RWPE2 (cell line): Measurements from ENCODE around the gene SLC39A9.

Experiments used
- ATAC-seq: fragments of 200-7000 bp; cut with Tn5 transposase; 3 replicates; pipeline ENCODE4 v1.9.1; 2021; ENCODE audit warnings: low read depth
- DNase-seq: peaks from one replicate; pipeline ENCODE4 v3.0.0-alpha.2; 2020; ENCODE audit warnings: low spot score
- H3K27ac ChIP-seq: fragments of 450-650 bp; 2 replicates; pipeline ENCODE4 v1.5.1; 2017; ENCODE audit warnings: mild to moderate bottlenecking; ENCODE audit not compliant: poor library complexity, severe bottlenecking
- H3K27me3 ChIP-seq: fragments of 250-450 bp; sonication (Bioruptor Pico); 2 replicates; pipeline ENCODE4 v1.5.1; 2021; ENCODE audit warnings: mild to moderate bottlenecking, moderate library complexity; ENCODE audit not compliant: insufficient read depth, poor library complexity, severe bottlenecking
- H3K36me3 ChIP-seq: fragments of 250-450 bp; sonication (Bioruptor Pico); 2 replicates; pipeline ENCODE4 v1.5.1; 2020; ENCODE audit warnings: low read depth, mild to moderate bottlenecking, moderate library complexity
- H3K4me1 ChIP-seq: fragments of 250-450 bp; sonication (Bioruptor Pico); 2 replicates; pipeline ENCODE4 v1.5.1; 2021; ENCODE audit warnings: mild to moderate bottlenecking, moderate library complexity; ENCODE audit not compliant: insufficient read depth, poor library complexity, severe bottlenecking
- H3K4me3 ChIP-seq: fragments of 250-450 bp; sonication (Bioruptor Pico); 2 replicates; pipeline ENCODE4 v1.5.1; 2021; ENCODE audit warnings: mild to moderate bottlenecking, moderate library complexity; ENCODE audit not compliant: severe bottlenecking
- H3K9me3 ChIP-seq: fragments of 250-450 bp; sonication (Bioruptor Pico); 2 replicates; pipeline ENCODE4 v1.5.1; 2021; ENCODE audit warnings: mild to moderate bottlenecking, moderate library complexity; ENCODE audit not compliant: severe bottlenecking
- CTCF ChIP-seq: fragments of 450-650 bp; IDR thresholded peaks from one replicate; pipeline ENCODE4 v1.5.1; 2017; ENCODE audit warnings: mild to moderate bottlenecking, moderate library complexity; ENCODE audit not compliant: poor library complexity, severe bottlenecking

The SLC39A9 gene

GRCh38 chr14:69399750-69400149, 1.3 kb downstream of the SLC39A9 start:
- no peaks in the 10 kb centered on the region for H3K27me3 ChIP-seq
- peaks cover 11% of the 10 kb centered on the region for H3K4me1 ChIP-seq
- peaks cover 39% of the 10 kb centered on the region for H3K36me3 ChIP-seq
- ATAC-seq (no peak), DNase-seq (no peak)
- no peak overlapping the region for H3K27ac ChIP-seq
- H3K4me3 ChIP-seq = peak overlapping the region; percentile 86
- TF ChIP-seq CTCF = no peak
- H3K9me3 ChIP-seq = no peaks in the 10 kb centered on the region

- ATAC-seq = no peak
- no peak for DNase-seq
- TF ChIP-seq CTCF = no peak
- H3K27me3 ChIP-seq = no peaks in the 10 kb centered on the region
- no peaks in the 10 kb centered on the region for H3K9me3 ChIP-seq
- H3K4me3 ChIP-seq = peak overlapping the region; percentile 86
- H3K4me1 ChIP-seq = peaks cover 11% of the 10 kb centered on the region
- H3K27ac ChIP-seq = no peak overlapping the region
- peaks cover 39% of the 10 kb centered on the region for H3K36me3 ChIP-seq
Measured at GRCh38 chr14:69400154-69400553, 1.7 kb downstream of the SLC39A9 start.

- H3K27me3 ChIP-seq = no peaks in the 10 kb centered on the region
- no peak overlapping the region for H3K27ac ChIP-seq
- H3K4me1 ChIP-seq = peaks cover 11% of the 10 kb centered on the region
- peaks cover 31% of the 10 kb centered on the region for H3K36me3 ChIP-seq
- DNase-seq (no peak), ATAC-seq (no peak)
- H3K9me3 ChIP-seq = no peaks in the 10 kb centered on the region
- TF ChIP-seq CTCF = no peak
- H3K4me3 ChIP-seq = no peak overlapping the region
Measured at GRCh38 chr14:69401841-69402240, 3.3 kb downstream of the SLC39A9 start.

GRCh38 chr14:69404478-69404877, 6.0 kb downstream of the SLC39A9 start:
- Histone ChIP-seq H3K4me3 (no peak overlapping the region), H3K36me3 (peaks cover 30% of the 10 kb centered on the region), H3K9me3 (no peaks in the 10 kb centered on the region), H3K4me1 (peaks cover 11% of the 10 kb centered on the region), H3K27me3 (no peaks in the 10 kb centered on the region), H3K27ac (no peak overlapping the region)
- no peak for DNase-seq
- no peak for ATAC-seq
- no peak for TF ChIP-seq CTCF

- H3K4me1 ChIP-seq = peaks cover 11% of the 10 kb centered on the region
- DNase-seq (no peak), ATAC-seq (no peak)
- no peaks in the 10 kb centered on the region for H3K27me3 ChIP-seq
- H3K4me3 ChIP-seq = no peak overlapping the region
- peaks cover 30% of the 10 kb centered on the region for H3K36me3 ChIP-seq
- TF ChIP-seq CTCF = no peak
- H3K9me3 ChIP-seq = no peaks in the 10 kb centered on the region
- no peak overlapping the region for H3K27ac ChIP-seq
Measured at GRCh38 chr14:69404883-69405282, 6.4 kb downstream of the SLC39A9 start.
